Prostate gland (tissue), 2 donors: Measurements from ENCODE around the gene C10orf62.

Experiments
- CTCF ChIP-seq, 4 experiments: fragments of 200-600 bp in 2 of 4; fragments of 450-650 bp in 2 of 4; sonication (generic) in 2 of 4; IDR thresholded peaks; 1 replicate in 3 of 4; 2 replicates in 1 of 4; pipeline ENCODE4 v1.5.1; 2016 to 2019; ENCODE audit warnings: antibody characterized with exemption in 4 of 4, mild to moderate bottlenecking in 2 of 4, moderate library complexity in 2 of 4
- POLR2A ChIP-seq: fragments of 450-650 bp; IDR thresholded peaks from one replicate; pipeline ENCODE4 v1.6.1; 2016; ENCODE audit warnings: antibody characterized with exemption, mild to moderate bottlenecking
- POLR2AphosphoS5 ChIP-seq: sonication (generic); formaldehyde crosslinking; IDR thresholded peaks from one replicate; pipeline ENCODE4 v1.6.1; 2017; ENCODE audit warnings: antibody characterized with exemption

- TF ChIP-seq POLR2AphosphoS5 (no peak), CTCF (IDR thresholded peaks at IDR 0.05) (no peak), POLR2A (no peak)
These were observed 9.7 kb downstream of the C10orf62 start for GRCh38 chr10:97599272-97599619.
